ENCODE measurements around the gene CEP85L.
A peak's percentile ranks its signal among the peaks of the same experiment; 100 is the strongest.

DNA sequence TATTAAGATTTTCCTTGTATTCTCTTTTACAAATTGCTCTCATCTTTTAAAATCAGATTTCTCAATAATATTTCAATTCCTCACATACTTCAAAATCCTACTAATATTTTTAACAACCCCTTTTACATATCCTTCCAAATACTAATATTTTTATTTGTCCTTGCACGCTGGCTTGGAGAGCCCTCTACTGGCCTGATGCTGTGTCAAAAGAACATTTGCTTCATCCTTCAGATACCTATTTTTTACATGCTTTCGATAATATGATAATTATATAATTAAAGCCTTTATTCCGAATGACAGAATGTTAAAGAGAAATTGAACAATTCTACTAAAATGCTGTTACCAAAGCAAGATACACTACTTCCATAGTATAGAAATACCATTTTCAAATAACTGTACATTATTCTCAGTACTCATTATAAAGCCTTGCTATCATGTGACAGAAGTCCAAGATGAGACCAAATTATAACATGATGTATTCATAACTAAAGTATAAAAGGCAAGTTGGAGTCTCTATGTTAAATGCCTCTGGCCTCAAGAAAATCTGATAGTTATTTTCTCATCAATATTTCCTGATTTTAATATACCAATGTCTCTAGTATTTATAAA is 142.3 kb downstream of the CEP85L start:
- TF ChIP-seq, protein P1, sequence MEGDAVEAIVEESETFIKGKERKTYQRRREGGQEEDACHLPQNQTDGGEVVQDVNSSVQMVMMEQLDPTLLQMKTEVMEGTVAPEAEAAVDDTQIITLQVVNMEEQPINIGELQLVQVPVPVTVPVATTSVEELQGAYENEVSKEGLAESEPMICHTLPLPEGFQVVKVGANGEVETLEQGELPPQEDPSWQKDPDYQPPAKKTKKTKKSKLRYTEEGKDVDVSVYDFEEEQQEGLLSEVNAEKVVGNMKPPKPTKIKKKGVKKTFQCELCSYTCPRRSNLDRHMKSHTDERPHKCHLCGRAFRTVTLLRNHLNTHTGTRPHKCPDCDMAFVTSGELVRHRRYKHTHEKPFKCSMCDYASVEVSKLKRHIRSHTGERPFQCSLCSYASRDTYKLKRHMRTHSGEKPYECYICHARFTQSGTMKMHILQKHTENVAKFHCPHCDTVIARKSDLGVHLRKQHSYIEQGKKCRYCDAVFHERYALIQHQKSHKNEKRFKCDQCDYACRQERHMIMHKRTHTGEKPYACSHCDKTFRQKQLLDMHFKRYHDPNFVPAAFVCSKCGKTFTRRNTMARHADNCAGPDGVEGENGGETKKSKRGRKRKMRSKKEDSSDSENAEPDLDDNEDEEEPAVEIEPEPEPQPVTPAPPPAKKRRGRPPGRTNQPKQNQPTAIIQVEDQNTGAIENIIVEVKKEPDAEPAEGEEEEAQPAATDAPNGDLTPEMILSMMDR (IDR thresholded peaks at IDR 0.05) = peak; percentile 92
- TF ChIP-seq ZFX (IDR thresholded peaks at IDR 0.05; ENCODE audit: borderline replicate concordance) = no peak
